Measurements from ENCODE around the gene IGHMBP2.

Gene IGHMBP2

DNA sequence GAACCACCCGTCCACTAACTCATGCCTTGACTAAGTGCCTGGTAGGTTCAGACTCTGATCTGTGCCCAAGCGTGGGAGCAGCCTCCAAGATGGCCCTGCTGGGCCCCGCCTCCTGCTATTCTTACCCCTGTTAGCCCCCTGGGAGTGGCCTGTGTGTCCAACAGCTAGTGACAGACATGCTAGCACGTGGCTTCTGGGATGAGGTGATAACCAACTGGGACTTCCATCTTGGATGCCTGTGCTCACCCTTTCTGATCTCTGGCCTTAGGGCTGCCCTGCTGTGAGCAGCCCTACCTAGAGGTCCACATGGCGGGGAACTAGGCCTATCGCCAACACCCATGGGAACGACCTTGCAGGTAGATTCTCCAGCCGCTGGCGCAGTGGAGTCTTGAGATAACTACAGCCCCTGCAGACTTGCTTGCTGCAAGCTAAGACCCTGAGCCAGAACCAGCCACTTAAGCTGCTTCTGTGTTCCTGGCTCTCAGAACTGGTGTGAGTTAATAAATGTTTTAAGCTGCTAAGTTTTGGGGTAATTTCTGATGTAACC lies 2.8 kb upstream of the IGHMBP2 start:
- Histone ChIP-seq H3K4me1 (ENCODE audit: control insufficient read depth, insufficient read depth, low read length) (no peaks in the 10 kb centered on the region), H3K4me3 (ENCODE audit: low read depth, low read length) (no peak overlapping the region), H3K36me3 (ENCODE audit: control insufficient read depth in 2 of 2, insufficient read depth in 1 of 2, low read length in 2 of 2) (peaks cover 0 to 51% of the 10 kb centered on the region in 2 experiments; a peak in 2 of 3 replicates), H3K9me3 (ENCODE audit: control insufficient read depth, insufficient read depth, low read depth, low read length) (no peaks in the 10 kb centered on the region), H3K27ac (ENCODE audit: extremely low read depth, low read depth, low read length) (no peak overlapping the region)
- no peak for TF ChIP-seq ZNF558 (tag by site-specific recombination; IDR thresholded peaks at IDR 0.05)
- CTCF ChIA-PET = no interaction called here
- POLR2A ChIA-PET = no interaction called here

DNA sequence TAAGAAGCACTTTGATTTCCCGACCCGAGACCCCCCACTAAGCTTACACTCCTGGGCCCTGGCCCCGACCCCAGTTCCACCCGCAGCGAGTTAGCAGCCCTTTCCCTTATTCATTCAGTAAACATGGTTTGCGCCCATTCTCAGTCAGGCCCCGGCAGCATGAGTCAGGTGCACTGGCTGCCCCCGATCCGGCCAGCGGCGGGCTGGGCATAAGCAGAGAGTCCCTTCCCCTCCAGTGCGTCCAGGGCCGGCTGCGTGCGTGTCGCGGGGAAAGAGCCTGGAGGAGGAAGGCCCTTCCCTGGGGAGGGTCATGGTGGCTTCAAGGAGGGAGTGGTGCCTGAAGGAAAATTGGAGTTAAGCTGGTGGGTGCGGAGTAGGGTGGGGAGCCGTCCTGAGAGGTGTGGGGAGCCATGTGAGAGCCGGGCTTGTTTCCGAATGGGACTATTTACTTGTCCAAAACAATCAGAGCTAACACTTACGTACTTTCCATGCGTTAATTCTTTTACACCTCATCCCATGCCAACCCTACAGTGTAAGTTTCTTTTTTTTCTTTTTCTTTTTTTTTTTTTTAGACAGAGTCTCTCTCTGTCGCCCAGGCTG lies 657 bp downstream of the IGHMBP2 start:
- POLR2A ChIA-PET = interaction anchor here (1.0 to 1.1 kb wide), 2 partner anchors 9 to 144 kb away, joined by 3 to 7 read pairs; partner anchors contain the start of gene TPCN2
- CTCF ChIA-PET = interaction anchor here (0.6 to 1.1 kb wide), 2 partner anchors 45 to 209 kb away, joined by 3 to 4 read pairs; no protein-coding TSS in a partner anchor
- no peak for TF ChIP-seq HIC1 (tag by site-specific recombination; IDR thresholded peaks at IDR 0.05)
- TF ChIP-seq, protein P1, sequence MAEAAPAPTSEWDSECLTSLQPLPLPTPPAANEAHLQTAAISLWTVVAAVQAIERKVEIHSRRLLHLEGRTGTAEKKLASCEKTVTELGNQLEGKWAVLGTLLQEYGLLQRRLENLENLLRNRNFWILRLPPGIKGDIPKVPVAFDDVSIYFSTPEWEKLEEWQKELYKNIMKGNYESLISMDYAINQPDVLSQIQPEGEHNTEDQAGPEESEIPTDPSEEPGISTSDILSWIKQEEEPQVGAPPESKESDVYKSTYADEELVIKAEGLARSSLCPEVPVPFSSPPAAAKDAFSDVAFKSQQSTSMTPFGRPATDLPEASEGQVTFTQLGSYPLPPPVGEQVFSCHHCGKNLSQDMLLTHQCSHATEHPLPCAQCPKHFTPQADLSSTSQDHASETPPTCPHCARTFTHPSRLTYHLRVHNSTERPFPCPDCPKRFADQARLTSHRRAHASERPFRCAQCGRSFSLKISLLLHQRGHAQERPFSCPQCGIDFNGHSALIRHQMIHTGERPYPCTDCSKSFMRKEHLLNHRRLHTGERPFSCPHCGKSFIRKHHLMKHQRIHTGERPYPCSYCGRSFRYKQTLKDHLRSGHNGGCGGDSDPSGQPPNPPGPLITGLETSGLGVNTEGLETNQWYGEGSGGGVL (tag by site-specific recombination; IDR thresholded peaks at IDR 0.05) = no peak
- TF ChIP-seq PATZ1 (tag by site-specific recombination; IDR thresholded peaks at IDR 0.05) = peak; percentile 8; the same call in 1 of the 2 replicates
- TF ChIP-seq ZNF23 (tag by site-specific recombination; IDR thresholded peaks at IDR 0.05; ENCODE audit: borderline replicate concordance) = no peak
- no peak for TF ChIP-seq ZNF132 (tag by site-specific recombination; IDR thresholded peaks at IDR 0.05; ENCODE audit: borderline replicate concordance)
- no peak for TF ChIP-seq ZNF585B (tag by site-specific recombination; IDR thresholded peaks at IDR 0.05)
- TF ChIP-seq ZNF658 (tag by site-specific recombination; IDR thresholded peaks at IDR 0.05) = no peak
- no peak for TF ChIP-seq ZNF664 (tag by site-specific recombination; IDR thresholded peaks at IDR 0.05)
- TF ChIP-seq ZNF335 (tag by site-specific recombination; conservative IDR thresholded peaks at IDR 0.05) = peak; percentile 83
- TF ChIP-seq ZBTB20 (tag by site-specific recombination; IDR thresholded peaks at IDR 0.05) = 0 out of 2 replicates have a peak, but pooled peaks have one; percentile 61
- TF ChIP-seq ZNF624 (tag by site-specific recombination; IDR thresholded peaks at IDR 0.05) = no peak
- TF ChIP-seq ZNF639 (tag by site-specific recombination; IDR thresholded peaks at IDR 0.05) = no peak
- no peak for TF ChIP-seq ZNF404 (tag by site-specific recombination; IDR thresholded peaks at IDR 0.05)
- TF ChIP-seq GLIS1 (tag by site-specific recombination; IDR thresholded peaks at IDR 0.05) = peak; percentile 70; the same call in 1 of the 2 replicates
- no peaks in the 10 kb centered on the region for H3K4me1 ChIP-seq (ENCODE audit: control insufficient read depth, insufficient read depth, low read length)
- no peaks in the 10 kb centered on the region for H3K9me3 ChIP-seq (ENCODE audit: control insufficient read depth, insufficient read depth, low read depth, low read length)
- H3K36me3 ChIP-seq (ENCODE audit: control insufficient read depth in 2 of 2, insufficient read depth in 1 of 2, low read length in 2 of 2) = peaks cover 0 to 39% of the 10 kb centered on the region in 2 experiments; a peak in 2 of 3 replicates
- peak overlapping the region; percentile 99 for H3K4me3 ChIP-seq (ENCODE audit: low read depth, low read length)
- H3K27ac ChIP-seq (ENCODE audit: extremely low read depth, low read depth, low read length) = peak overlapping the region; percentile 40
